OCI-LY7 (cell line): Measurements from ENCODE around the gene NCKAP1.
"Not testable (repeated sequence)": the region's sequence is repeated elsewhere in the genome, so short reads cannot be mapped to it uniquely, and the experiment has no call there.

ENCODE experiments used
- EZH2phosphoT487 ChIP-seq: fragments of 200-600 bp; sonication (generic); IDR thresholded peaks from 2 replicates; pipeline ENCODE4 v1.6.1; 2018; ENCODE audit warnings: low read depth, borderline replicate concordance, mild to moderate bottlenecking, mixed run types, antibody characterized with exemption, low read length, moderate library complexity, mixed read lengths
- TF ChIP-seq, protein P1 (sequence below): fragments of 200-600 bp; sonication (generic); conservative IDR thresholded peaks from 2 replicates; pipeline ENCODE4 v1.5.1; 2014; ENCODE audit warnings: mild to moderate bottlenecking, antibody characterized with exemption, low read length, moderate library complexity, mixed read lengths

GRCh38 chr2:182893035-182893434 lies 145.2 kb downstream of the NCKAP1 start:
- TF ChIP-seq, protein P1, sequence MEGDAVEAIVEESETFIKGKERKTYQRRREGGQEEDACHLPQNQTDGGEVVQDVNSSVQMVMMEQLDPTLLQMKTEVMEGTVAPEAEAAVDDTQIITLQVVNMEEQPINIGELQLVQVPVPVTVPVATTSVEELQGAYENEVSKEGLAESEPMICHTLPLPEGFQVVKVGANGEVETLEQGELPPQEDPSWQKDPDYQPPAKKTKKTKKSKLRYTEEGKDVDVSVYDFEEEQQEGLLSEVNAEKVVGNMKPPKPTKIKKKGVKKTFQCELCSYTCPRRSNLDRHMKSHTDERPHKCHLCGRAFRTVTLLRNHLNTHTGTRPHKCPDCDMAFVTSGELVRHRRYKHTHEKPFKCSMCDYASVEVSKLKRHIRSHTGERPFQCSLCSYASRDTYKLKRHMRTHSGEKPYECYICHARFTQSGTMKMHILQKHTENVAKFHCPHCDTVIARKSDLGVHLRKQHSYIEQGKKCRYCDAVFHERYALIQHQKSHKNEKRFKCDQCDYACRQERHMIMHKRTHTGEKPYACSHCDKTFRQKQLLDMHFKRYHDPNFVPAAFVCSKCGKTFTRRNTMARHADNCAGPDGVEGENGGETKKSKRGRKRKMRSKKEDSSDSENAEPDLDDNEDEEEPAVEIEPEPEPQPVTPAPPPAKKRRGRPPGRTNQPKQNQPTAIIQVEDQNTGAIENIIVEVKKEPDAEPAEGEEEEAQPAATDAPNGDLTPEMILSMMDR = not testable (repeated sequence)
- TF ChIP-seq EZH2phosphoT487 = not testable (repeated sequence)
